A549 (cell line): Measurements from ENCODE around the gene GALNT14. TPM values are rescaled to one million over a fixed set of nuclear protein-coding genes. Genes with fewer than 3 reads are reported as not detected.

Experiments
- ATAC-seq, 2 experiments: fragments of 200-7000 bp in 1 of 2; fragments of >200 bp in 1 of 2; cut with Nextera tagmentation in 1 of 2; cut with Tn5 transposase in 1 of 2; 3 replicates each; pipeline versions ENCODE4 v1.8.0 to v1.9.1; 2018 to 2020; ENCODE audit warnings: mild to moderate bottlenecking in 1 of 2, moderate library complexity in 1 of 2
- CTCF ChIA-PET: fragments of 300-600 bp; sonication (Branson Sonifier 250); formaldehyde crosslinking; extraction: SDS; loops from one replicate; lab custom pipeline; 2021; ENCODE audit warnings: antibody characterized with exemption, inconsistent platforms; lab: Yijun Ruan, JAX
- POLR2A ChIA-PET: fragments of 350-600 bp; formaldehyde crosslinking; extraction: SDS; loops from one replicate; lab custom pipeline; 2021; ENCODE audit warnings: antibody characterized with exemption, inconsistent platforms; lab: Yijun Ruan, JAX
- DNase-seq, 2 experiments: peaks; one replicate each; pipeline versions ENCODE4 v3.0.0 to v3.0.0-alpha.2; 2011 to 2016; ENCODE audit warnings: low read depth in 1 of 2, low spot score in 1 of 2
- FAIRE-seq: peaks from 2 replicates; lab custom pipeline; 2011; peaks lifted over from hg19 to GRCh38; lab: Jason Lieb, UNC
- H3K27ac ChIP-seq, 2 experiments: fragments of >200 bp; sonication (Bioruptor Twin); formaldehyde crosslinking; 3 replicates each; pipeline ENCODE4 v1.5.1; 2016 to 2017
- H3K4me1 ChIP-seq: fragments of >200 bp; sonication (Bioruptor Twin); formaldehyde crosslinking; 3 replicates; pipeline ENCODE4 v1.6.1; 2016
- H3K4me2 ChIP-seq: fragments of >200 bp; sonication (Bioruptor Twin); formaldehyde crosslinking; 3 replicates; pipeline ENCODE4 v1.6.1; 2016
- H3K4me3 ChIP-seq: fragments of >200 bp; sonication (Bioruptor Twin); formaldehyde crosslinking; 3 replicates; pipeline ENCODE4 v1.5.1; 2016
- H3K9me3 ChIP-seq: fragments of >200 bp; sonication (Bioruptor Twin); formaldehyde crosslinking; 3 replicates; pipeline ENCODE4 v1.6.1; 2016
- CBX8 ChIP-seq: fragments of 200-600 bp; sonication (generic); IDR thresholded peaks from 2 replicates; pipeline ENCODE4 v1.6.1; 2016
- EHF ChIP-seq: fragments of 250-450 bp; sonication (Bioruptor Pico); IDR thresholded peaks from 2 replicates; pipeline ENCODE4 v1.5.0; 2020; ENCODE audit warnings: mild to moderate bottlenecking
- FOXS1 ChIP-seq: fragments of 250-450 bp; sonication (Bioruptor Pico); IDR thresholded peaks from 2 replicates; pipeline ENCODE4 v1.5.0; 2020; ENCODE audit warnings: mild to moderate bottlenecking, moderate library complexity
- HEYL ChIP-seq: fragments of 250-450 bp; sonication (Bioruptor Pico); IDR thresholded peaks from 2 replicates; pipeline ENCODE4 v1.8.0; 2021; ENCODE audit warnings: mild to moderate bottlenecking, moderate library complexity
- JUN ChIP-seq, 2 experiments: fragments of >200 bp; sonication (Bioruptor Twin); formaldehyde crosslinking; IDR thresholded peaks; 2 replicates in 1 of 2; 3 replicates in 1 of 2; pipeline ENCODE4 v1.6.1; 2016 to 2017
- KDM1A ChIP-seq: fragments of 200-600 bp; sonication (generic); IDR thresholded peaks from 2 replicates; pipeline ENCODE4 v1.6.1; 2016; ENCODE audit warnings: low read depth, mild to moderate bottlenecking
- MAFK ChIP-seq: fragments of 450-650 bp; IDR thresholded peaks from 2 replicates; pipeline ENCODE4 v1.6.1; 2014; ENCODE audit not compliant: partially characterized antibody
- MYC ChIP-seq: IDR thresholded peaks from 2 replicates; pipeline ENCODE4 v1.6.1; 2012; ENCODE audit warnings: mild to moderate bottlenecking, inconsistent platforms, low read length, improper control_type of control experiment, borderline replicate concordance
- NPAS2 ChIP-seq: fragments of 250-450 bp; sonication (Bioruptor Pico); IDR thresholded peaks from 2 replicates; pipeline ENCODE4 v1.8.0; 2022; ENCODE audit warnings: mild to moderate bottlenecking, moderate library complexity, borderline replicate concordance
- POLR2A ChIP-seq: IDR thresholded peaks from 2 replicates; pipeline ENCODE4 v1.6.1; 2012; ENCODE audit warnings: mild to moderate bottlenecking, low read length
- POLR2AphosphoS2 ChIP-seq: conservative IDR thresholded peaks from 2 replicates; pipeline ENCODE4 v1.6.1; 2012; ENCODE audit warnings: low read length, improper control_type of control experiment, inconsistent platforms
- RFX5 ChIP-seq: fragments of 450-650 bp; IDR thresholded peaks from 2 replicates; pipeline ENCODE4 v1.7.1; 2014; ENCODE audit warnings: antibody characterized with exemption, mild to moderate bottlenecking, moderate library complexity
- RNF2 ChIP-seq: fragments of 200-600 bp; sonication (generic); IDR thresholded peaks from 2 replicates; pipeline ENCODE4 v1.6.1; 2016; ENCODE audit warnings: low read depth, mild to moderate bottlenecking, antibody characterized with exemption, moderate library complexity, borderline replicate concordance
- TFCP2L1 ChIP-seq: fragments of 250-450 bp; sonication (Bioruptor Pico); IDR thresholded peaks from 2 replicates; pipeline ENCODE4 v1.5.0; 2021; ENCODE audit warnings: mild to moderate bottlenecking
- TP53 ChIP-seq: fragments of 250-450 bp; sonication (Bioruptor Pico); IDR thresholded peaks from 2 replicates; pipeline ENCODE4 v1.5.0; 2021; ENCODE audit warnings: mild to moderate bottlenecking, moderate library complexity
- ZC3H11A ChIP-seq: fragments of 450-650 bp; IDR thresholded peaks from 2 replicates; pipeline ENCODE4 v1.6.1; 2014; ENCODE audit warnings: antibody characterized with exemption, mild to moderate bottlenecking
- ZNF302 ChIP-seq: fragments of 250-450 bp; sonication (Bioruptor Pico); IDR thresholded peaks from 2 replicates; pipeline ENCODE4 v1.9.0; 2021; ENCODE audit warnings: inconsistent platforms, mild to moderate bottlenecking, moderate library complexity
- WGBS: methylation state at CpG from one replicate; pipeline ENCODE4 v1.1.6; 2017; ENCODE audit errors: missing lambda C conversion rate; 5-methylcytosine and 5-hydroxymethylcytosine counted together
- polyA plus RNA-seq, 4 experiments: library from polyadenylated mRNA; depleted of rRNA in 3 of 4; stranded (reverse); fragments of >200 nt; fragmentation: RNase III in 1 of 4; extraction: RNeasy Plus Mini Kit Qiagen cat#74134 plus additional on column Dnase treatment in 1 of 4; gene quantifications; 2 replicates in 3 of 4; 3 replicates in 1 of 4; pipeline ENCODE4 v1.2.3, GENCODE V29; 2011 to 2017
- TF ChIP-seq, protein P1 (sequence below): fragments of >200 bp; sonication (Bioruptor Twin); formaldehyde crosslinking; IDR thresholded peaks from 3 replicates; pipeline ENCODE4 v1.6.1; 2016
- TF ChIP-seq, protein P2 (sequence below): IDR thresholded peaks from 2 replicates; pipeline ENCODE4 v1.6.1; 2012
- TF ChIP-seq, protein P3 (sequence below): fragments of >200 bp; sonication (Bioruptor Twin); formaldehyde crosslinking; IDR thresholded peaks from 3 replicates; pipeline ENCODE4 v1.5.1; 2016
- TF ChIP-seq, protein P4 (sequence below): fragments of >200 bp; sonication (Bioruptor Twin); formaldehyde crosslinking; IDR thresholded peaks from 2 replicates; pipeline ENCODE4 v1.6.1; 2016
- TF ChIP-seq, protein P5 (sequence below): fragments of 450-650 bp; IDR thresholded peaks from 2 replicates; pipeline ENCODE4 v1.6.1; 2014; ENCODE audit warnings: antibody characterized with exemption
- TF ChIP-seq, protein P6 (sequence below): fragments of 250-450 bp; sonication (Bioruptor Pico); IDR thresholded peaks from 2 replicates; pipeline ENCODE4 v1.5.0; 2020; ENCODE audit warnings: low read depth, mild to moderate bottlenecking, moderate library complexity

GALNT14 gene
- polyA plus RNA-seq, 2 of the 4 experiments (the other 2 are of a cell fraction), result 34.4 to 38.3 TPM

DNA sequence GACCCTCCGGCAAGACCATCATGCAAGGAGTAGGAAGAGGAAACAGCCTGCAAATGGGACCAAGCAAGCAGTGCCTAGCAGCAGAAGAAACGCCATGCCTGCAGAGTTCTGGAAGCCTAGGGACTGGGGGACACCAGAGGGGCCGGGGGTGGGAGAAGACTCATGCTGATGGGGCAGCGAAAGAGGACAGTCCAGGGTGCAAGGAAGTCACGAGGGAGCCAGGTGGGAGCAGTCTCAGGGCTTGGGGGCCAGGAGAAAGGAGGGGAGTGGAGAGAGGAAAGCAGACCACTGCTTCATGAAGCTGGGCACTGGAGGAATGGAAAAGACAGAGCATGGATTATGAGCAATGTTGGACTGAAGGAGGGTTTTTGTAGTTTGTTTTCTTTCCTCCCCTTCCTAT, 211.6 kb downstream of the GALNT14 start:
- CTCF ChIA-PET, result no interaction called here
- no peak overlapping the region for H3K4me3 ChIP-seq
- H3K4me2 ChIP-seq, result no peak overlapping the region
- H3K4me1 ChIP-seq, result no peaks in the 10 kb centered on the region
- TF ChIP-seq, protein P1, sequence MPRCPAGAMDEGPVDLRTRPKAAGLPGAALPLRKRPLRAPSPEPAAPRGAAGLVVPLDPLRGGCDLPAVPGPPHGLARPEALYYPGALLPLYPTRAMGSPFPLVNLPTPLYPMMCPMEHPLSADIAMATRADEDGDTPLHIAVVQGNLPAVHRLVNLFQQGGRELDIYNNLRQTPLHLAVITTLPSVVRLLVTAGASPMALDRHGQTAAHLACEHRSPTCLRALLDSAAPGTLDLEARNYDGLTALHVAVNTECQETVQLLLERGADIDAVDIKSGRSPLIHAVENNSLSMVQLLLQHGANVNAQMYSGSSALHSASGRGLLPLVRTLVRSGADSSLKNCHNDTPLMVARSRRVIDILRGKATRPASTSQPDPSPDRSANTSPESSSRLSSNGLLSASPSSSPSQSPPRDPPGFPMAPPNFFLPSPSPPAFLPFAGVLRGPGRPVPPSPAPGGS, result no peak
- TF ChIP-seq ZC3H11A (no peak), FOXS1 (CRISPR knock-in tag) (no peak), JUN (IDR thresholded peaks at IDR 0.05) (no peak), POLR2AphosphoS2 (no peak), MYC (no peak), TFCP2L1 (CRISPR knock-in tag) (no peak), NPAS2 (CRISPR knock-in tag) (no peak), RFX5 (no peak), TP53 (CRISPR knock-in tag) (no peak)
- TF ChIP-seq, protein P2, sequence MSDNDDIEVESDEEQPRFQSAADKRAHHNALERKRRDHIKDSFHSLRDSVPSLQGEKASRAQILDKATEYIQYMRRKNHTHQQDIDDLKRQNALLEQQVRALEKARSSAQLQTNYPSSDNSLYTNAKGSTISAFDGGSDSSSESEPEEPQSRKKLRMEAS, result no peak
- TF ChIP-seq, protein P3, sequence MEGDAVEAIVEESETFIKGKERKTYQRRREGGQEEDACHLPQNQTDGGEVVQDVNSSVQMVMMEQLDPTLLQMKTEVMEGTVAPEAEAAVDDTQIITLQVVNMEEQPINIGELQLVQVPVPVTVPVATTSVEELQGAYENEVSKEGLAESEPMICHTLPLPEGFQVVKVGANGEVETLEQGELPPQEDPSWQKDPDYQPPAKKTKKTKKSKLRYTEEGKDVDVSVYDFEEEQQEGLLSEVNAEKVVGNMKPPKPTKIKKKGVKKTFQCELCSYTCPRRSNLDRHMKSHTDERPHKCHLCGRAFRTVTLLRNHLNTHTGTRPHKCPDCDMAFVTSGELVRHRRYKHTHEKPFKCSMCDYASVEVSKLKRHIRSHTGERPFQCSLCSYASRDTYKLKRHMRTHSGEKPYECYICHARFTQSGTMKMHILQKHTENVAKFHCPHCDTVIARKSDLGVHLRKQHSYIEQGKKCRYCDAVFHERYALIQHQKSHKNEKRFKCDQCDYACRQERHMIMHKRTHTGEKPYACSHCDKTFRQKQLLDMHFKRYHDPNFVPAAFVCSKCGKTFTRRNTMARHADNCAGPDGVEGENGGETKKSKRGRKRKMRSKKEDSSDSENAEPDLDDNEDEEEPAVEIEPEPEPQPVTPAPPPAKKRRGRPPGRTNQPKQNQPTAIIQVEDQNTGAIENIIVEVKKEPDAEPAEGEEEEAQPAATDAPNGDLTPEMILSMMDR, result no peak
- TF ChIP-seq, protein P4, sequence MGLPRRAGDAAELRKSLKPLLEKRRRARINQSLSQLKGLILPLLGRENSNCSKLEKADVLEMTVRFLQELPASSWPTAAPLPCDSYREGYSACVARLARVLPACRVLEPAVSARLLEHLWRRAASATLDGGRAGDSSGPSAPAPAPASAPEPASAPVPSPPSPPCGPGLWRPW, result no peak
- TF ChIP-seq, protein P5, sequence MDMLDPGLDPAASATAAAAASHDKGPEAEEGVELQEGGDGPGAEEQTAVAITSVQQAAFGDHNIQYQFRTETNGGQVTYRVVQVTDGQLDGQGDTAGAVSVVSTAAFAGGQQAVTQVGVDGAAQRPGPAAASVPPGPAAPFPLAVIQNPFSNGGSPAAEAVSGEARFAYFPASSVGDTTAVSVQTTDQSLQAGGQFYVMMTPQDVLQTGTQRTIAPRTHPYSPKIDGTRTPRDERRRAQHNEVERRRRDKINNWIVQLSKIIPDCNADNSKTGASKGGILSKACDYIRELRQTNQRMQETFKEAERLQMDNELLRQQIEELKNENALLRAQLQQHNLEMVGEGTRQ, result no peak
- TF ChIP-seq, protein P6, sequence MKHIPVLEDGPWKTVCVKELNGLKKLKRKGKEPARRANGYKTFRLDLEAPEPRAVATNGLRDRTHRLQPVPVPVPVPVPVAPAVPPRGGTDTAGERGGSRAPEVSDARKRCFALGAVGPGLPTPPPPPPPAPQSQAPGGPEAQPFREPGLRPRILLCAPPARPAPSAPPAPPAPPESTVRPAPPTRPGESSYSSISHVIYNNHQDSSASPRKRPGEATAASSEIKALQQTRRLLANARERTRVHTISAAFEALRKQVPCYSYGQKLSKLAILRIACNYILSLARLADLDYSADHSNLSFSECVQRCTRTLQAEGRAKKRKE (CRISPR knock-in tag), result no peak
- no peak for ATAC-seq
- 76% methylated on average over 4 of the region's 5 CpGs for WGBS
- DNase-seq, result no peak
- no peak for FAIRE-seq
- POLR2A ChIA-PET, result no interaction called here
- no peak overlapping the region for H3K27ac ChIP-seq
- no peaks in the 10 kb centered on the region for H3K9me3 ChIP-seq

DNA sequence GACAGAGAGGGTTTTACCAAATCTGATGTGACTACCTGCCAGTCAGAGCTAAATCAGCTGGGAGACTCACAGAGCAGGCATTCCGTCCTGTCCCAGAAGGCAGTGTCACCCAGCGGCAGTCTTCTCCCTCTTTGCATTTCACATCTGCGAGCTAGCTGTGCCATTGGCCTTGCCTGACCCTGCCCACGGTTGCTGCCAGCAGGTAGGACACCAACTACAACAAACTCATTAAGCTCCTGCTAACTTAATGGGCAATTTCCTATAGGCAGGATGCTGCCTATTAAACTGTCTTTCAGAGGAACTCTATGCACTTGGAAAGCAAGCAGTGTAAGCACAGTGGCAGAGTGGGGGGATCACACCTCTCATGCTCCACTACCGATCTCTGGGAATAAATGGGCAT, 214.6 kb downstream of the GALNT14 start:
- no peak for TF ChIP-seq CBX8
- Histone ChIP-seq H3K27ac (no peak overlapping the region), H3K4me1 (no peaks in the 10 kb centered on the region), H3K4me2 (no peak overlapping the region), H3K4me3 (no peak overlapping the region), H3K9me3 (no peaks in the 10 kb centered on the region)
- DNase-seq, result no peak
- ATAC-seq, result no peak
- 85% methylated on average over 5 of the region's 5 CpGs for WGBS
- POLR2A ChIA-PET, result no interaction called here
- CTCF ChIA-PET, result interaction anchor here (1.2 kb wide), 1 partner anchor 246 kb away, joined by 4 read pairs; no protein-coding TSS in a partner anchor
- FAIRE-seq, result no peak

DNA sequence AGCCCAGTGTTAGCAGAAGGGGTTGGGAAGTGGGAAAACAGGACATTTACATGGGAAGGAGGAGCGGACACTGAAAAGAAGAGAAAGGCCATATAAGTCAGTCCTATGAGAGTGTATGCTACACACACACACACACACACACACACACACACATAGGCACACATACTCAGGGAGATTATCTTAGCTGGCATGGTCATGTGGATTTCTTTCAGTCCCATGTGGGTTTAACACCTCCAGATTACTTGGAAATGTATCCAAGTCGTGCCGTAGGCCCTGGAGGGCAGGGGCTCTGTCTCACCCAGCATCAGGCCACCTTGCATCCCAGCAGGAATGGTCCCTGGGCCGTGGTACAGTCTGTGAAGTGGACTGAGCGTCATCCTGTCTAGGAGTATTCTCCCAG, 217.7 kb downstream of the GALNT14 start:
- H3K27ac ChIP-seq, result no peak overlapping the region
- ChIA-PET POLR2A (no interaction called here), CTCF (interaction anchor here (0.9 kb wide), 1 partner anchor 11 kb away, joined by 3 read pairs; no protein-coding TSS in a partner anchor)
- H3K4me1 ChIP-seq, result no peaks in the 10 kb centered on the region
- no peaks in the 10 kb centered on the region for H3K9me3 ChIP-seq
- H3K4me3 ChIP-seq, result no peak overlapping the region
- WGBS, result 79% methylated on average over 5 of the region's 5 CpGs
- H3K4me2 ChIP-seq, result no peak overlapping the region
- FAIRE-seq, result no peak
- DNase-seq, result no peak
- TF ChIP-seq KDM1A (no peak), HEYL (CRISPR knock-in tag) (no peak), RNF2 (no peak), EHF (CRISPR knock-in tag) (no peak), ZNF302 (CRISPR knock-in tag) (no peak), POLR2A (no peak), RFX5 (no peak), MAFK (no peak)
- TF ChIP-seq, protein P6 (CRISPR knock-in tag), result no peak
- no peak for ATAC-seq
